Choroid plexus epithelial cell (primary cell): ENCODE results near the gene TMCC3.
"Not testable (repeated sequence)": the region's sequence is repeated elsewhere in the genome, so short reads cannot be mapped to it uniquely, and the experiment has no call there.

Experiments used
- DNase-seq: peaks from one replicate; pipeline ENCODE4 v3.0.0-alpha.2; 2010; ENCODE audit warnings: low read depth
- H3K4me3 ChIP-seq: 2 replicates; pipeline ENCODE4 v1.5.1; 2011; ENCODE audit warnings: low read depth, mild to moderate bottlenecking, control low read depth, low read length, moderate library complexity
- TF ChIP-seq, protein P1 (sequence below): conservative IDR thresholded peaks from 2 replicates; pipeline ENCODE4 v1.5.1; 2011; ENCODE audit warnings: low read depth, mild to moderate bottlenecking, control low read depth, inconsistent platforms, low read length, moderate library complexity

TMCC3 gene

DNA sequence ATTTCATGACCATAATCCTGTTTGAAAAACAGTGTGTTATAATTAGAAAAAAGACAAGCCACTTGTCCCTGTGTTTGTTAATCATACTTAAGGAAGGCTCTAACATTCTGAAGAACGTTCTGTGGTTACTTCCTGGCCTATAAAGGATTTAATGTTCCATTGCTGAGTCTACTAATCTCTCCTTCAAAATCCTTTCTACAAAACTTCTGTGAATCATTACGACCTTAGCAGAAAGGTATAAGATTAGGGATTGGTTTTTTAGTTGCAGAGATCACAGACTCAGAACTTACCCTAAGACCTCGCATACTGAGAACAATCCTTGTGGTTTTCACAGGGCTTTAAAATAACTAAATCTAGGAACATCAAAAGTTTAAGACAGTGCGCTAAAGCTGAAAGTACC lies 48.3 kb downstream of the TMCC3 start:
- DNase-seq = no peak
- no peak overlapping the region for H3K4me3 ChIP-seq
- TF ChIP-seq, protein P1, sequence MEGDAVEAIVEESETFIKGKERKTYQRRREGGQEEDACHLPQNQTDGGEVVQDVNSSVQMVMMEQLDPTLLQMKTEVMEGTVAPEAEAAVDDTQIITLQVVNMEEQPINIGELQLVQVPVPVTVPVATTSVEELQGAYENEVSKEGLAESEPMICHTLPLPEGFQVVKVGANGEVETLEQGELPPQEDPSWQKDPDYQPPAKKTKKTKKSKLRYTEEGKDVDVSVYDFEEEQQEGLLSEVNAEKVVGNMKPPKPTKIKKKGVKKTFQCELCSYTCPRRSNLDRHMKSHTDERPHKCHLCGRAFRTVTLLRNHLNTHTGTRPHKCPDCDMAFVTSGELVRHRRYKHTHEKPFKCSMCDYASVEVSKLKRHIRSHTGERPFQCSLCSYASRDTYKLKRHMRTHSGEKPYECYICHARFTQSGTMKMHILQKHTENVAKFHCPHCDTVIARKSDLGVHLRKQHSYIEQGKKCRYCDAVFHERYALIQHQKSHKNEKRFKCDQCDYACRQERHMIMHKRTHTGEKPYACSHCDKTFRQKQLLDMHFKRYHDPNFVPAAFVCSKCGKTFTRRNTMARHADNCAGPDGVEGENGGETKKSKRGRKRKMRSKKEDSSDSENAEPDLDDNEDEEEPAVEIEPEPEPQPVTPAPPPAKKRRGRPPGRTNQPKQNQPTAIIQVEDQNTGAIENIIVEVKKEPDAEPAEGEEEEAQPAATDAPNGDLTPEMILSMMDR = no peak

DNA sequence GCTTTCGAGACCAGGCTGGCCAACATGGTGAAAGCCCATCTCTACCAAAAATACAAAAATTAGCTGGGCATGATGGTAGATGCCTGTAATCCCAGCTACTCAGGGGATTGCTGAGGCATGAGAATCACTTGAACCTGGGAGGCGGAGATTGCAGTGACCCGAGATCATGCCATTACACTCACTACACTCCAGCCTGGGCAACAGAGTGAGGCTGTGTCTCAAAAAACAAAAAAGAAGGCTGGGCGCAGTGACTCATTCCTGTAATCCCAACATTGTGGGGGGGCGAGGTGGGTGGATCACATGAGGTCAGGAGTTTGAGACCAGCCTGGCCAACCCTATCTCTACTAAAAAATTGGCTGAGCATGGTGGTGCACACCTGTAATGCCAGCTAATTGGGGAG lies 49.0 kb downstream of the TMCC3 start:
- H3K4me3 ChIP-seq, DNase-seq: not testable (repeated sequence)

GRCh38 chr12:94599189-94599588 lies 51.2 kb downstream of the TMCC3 start:
- no peak overlapping the region for H3K4me3 ChIP-seq
- TF ChIP-seq, protein P1 = no peak
- DNase-seq = no peak

DNA sequence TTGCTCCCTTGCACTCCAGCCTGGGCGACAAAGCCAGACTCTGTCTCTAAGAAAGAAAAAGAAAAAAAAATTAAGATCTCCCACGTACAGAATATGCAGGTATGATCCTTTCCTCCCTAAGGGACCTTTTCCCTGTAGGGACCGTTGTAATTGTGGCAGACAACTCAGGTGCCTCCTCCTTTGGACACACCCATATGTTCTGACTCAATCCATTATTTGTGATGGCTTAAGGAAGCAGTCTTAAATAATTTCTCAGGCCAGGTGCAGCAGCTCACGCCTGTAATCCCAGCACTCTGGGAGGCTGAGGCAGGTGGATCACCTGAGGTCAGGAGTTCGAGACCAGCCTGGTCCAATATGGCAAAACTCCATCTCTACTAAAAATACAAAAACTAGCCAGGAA lies 53.1 kb downstream of the TMCC3 start:
- DNase-seq = no peak

GRCh38 chr12:94596596-94596995 lies 53.8 kb downstream of the TMCC3 start:
- DNase-seq = no peak
- TF ChIP-seq, protein P1 = no peak

More for the DNA sequence above, 53.1 kb downstream of the TMCC3 start:
- no peak overlapping the region for H3K4me3 ChIP-seq
- TF ChIP-seq, protein P1 = no peak

GRCh38 chr12:94595152-94595551 lies 55.2 kb downstream of the TMCC3 start:
- no peak overlapping the region for H3K4me3 ChIP-seq
- DNase-seq = no peak
- TF ChIP-seq, protein P1 = no peak

More at GRCh38 chr12:94596596-94596995, 53.8 kb downstream of the TMCC3 start:
- H3K4me3 ChIP-seq = no peak overlapping the region

DNA sequence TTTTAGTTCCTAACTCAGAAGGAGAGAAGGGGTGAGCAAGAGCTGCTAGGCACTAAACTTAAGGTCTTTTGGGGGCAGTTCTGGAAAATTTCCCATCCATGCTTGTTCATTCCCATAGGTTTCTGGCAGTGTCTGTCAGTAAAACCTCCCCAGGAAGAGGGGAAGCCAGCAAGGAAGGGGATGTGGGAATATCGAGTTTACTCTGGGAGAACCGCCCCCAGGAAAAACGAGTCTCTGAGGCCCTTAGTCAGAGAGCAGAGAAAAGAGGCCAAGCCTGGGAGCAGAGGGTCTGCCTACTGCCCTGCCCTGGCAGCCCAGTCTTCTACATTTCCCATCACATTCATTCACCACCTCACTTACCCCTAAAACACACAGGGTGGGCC lies 55.9 kb downstream of the TMCC3 start:
- TF ChIP-seq, protein P1 = no peak
- no peak for DNase-seq
- H3K4me3 ChIP-seq = no peak overlapping the region

DNA sequence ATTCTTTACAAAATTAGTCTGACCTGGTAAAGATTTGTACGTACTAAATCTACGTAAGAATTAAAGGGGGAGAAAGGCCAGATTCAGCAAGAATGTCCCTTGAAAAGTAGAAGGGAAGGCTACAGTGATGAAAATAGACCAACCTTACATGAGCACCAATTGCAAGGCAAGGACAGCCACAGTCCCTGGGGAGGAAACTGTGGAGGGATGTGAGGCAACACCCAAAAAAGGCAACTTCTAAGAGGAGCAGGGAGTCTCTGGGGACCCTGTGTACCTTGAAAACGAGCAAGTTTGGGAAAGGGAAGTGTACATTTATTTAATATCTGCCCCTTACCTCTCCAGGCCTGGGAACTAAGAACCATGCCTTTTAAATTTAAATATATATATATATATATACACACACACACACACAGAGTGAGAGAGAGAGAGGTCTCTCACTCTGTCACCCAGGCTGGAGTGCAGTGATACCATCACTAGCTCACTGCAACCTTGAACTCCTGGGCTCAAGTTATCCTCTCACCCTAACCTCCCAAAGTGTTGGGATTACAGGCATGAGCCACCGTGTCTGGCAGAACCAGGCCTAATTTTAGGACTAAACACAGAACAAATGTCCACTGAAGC lies 56.4 kb downstream of the TMCC3 start:
- TF ChIP-seq, protein P1 = no peak
- DNase-seq = no peak
- no peak overlapping the region for H3K4me3 ChIP-seq

GRCh38 chr12:94592723-94593122 lies 57.6 kb downstream of the TMCC3 start:
- not testable (repeated sequence) for H3K4me3 ChIP-seq, DNase-seq
